ENCODE measurements around the gene CACFD1. TPM values are rescaled to one million over a fixed set of nuclear protein-coding genes. Genes with fewer than 3 reads are reported as not detected.
"Not testable (repeated sequence)": the region's sequence is repeated elsewhere in the genome, so short reads cannot be mapped to it uniquely, and the experiment has no call there.

The CACFD1 gene
- total and polyA plus RNA-seq, 2 experiments from 2014 or later = 5.8 to 18.2 TPM

DNA sequence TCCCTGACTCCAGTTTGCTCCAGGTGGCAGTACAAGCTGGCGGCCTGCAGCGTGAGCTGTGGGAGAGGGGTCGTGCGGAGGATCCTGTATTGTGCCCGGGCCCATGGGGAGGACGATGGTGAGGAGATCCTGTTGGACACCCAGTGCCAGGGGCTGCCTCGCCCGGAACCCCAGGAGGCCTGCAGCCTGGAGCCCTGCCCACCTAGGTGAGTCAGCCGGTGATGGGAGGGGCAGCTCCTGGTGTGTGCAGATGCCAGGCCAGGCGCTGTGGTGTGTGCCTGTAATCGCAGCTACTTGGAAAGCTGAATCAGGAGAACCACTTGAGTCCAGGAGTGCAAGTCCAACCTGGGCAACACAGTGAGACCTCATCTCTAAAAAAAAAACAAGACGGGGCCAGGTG is 10.0 kb upstream of the CACFD1 start (continued):
- TF ChIP-seq, protein P1, sequence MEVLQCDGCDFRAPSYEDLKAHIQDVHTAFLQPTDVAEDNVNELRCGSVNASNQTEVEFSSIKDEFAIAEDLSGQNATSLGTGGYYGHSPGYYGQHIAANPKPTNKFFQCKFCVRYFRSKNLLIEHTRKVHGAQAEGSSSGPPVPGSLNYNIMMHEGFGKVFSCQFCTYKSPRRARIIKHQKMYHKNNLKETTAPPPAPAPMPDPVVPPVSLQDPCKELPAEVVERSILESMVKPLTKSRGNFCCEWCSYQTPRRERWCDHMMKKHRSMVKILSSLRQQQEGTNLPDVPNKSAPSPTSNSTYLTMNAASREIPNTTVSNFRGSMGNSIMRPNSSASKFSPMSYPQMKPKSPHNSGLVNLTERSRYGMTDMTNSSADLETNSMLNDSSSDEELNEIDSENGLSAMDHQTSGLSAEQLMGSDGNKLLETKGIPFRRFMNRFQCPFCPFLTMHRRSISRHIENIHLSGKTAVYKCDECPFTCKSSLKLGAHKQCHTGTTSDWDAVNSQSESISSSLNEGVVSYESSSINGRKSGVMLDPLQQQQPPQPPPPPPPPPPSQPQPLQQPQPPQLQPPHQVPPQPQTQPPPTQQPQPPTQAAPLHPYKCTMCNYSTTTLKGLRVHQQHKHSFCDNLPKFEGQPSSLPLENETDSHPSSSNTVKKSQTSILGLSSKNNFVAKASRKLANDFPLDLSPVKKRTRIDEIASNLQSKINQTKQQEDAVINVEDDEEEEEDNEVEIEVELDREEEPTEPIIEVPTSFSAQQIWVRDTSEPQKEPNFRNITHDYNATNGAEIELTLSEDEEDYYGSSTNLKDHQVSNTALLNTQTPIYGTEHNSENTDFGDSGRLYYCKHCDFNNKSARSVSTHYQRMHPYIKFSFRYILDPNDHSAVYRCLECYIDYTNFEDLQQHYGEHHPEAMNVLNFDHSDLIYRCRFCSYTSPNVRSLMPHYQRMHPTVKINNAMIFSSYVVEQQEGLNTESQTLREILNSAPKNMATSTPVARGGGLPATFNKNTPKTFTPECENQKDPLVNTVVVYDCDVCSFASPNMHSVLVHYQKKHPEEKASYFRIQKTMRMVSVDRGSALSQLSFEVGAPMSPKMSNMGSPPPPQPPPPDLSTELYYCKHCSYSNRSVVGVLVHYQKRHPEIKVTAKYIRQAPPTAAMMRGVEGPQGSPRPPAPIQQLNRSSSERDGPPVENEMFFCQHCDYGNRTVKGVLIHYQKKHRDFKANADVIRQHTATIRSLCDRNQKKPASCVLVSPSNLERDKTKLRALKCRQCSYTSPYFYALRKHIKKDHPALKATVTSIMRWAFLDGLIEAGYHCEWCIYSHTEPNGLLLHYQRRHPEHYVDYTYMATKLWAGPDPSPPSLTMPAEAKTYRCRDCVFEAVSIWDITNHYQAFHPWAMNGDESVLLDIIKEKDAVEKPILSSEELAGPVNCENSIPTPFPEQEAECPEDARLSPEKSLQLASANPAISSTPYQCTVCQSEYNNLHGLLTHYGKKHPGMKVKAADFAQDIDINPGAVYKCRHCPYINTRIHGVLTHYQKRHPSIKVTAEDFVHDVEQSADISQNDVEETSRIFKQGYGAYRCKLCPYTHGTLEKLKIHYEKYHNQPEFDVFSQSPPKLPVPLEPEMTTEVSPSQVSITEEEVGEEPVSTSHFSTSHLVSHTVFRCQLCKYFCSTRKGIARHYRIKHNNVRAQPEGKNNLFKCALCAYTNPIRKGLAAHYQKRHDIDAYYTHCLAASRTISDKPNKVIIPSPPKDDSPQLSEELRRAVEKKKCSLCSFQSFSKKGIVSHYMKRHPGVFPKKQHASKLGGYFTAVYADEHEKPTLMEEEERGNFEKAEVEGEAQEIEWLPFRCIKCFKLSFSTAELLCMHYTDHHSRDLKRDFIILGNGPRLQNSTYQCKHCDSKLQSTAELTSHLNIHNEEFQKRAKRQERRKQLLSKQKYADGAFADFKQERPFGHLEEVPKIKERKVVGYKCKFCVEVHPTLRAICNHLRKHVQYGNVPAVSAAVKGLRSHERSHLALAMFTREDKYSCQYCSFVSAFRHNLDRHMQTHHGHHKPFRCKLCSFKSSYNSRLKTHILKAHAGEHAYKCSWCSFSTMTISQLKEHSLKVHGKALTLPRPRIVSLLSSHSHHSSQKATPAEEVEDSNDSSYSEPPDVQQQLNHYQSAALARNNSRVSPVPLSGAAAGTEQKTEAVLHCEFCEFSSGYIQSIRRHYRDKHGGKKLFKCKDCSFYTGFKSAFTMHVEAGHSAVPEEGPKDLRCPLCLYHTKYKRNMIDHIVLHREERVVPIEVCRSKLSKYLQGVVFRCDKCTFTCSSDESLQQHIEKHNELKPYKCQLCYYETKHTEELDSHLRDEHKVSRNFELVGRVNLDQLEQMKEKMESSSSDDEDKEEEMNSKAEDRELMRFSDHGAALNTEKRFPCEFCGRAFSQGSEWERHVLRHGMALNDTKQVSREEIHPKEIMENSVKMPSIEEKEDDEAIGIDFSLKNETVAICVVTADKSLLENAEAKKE (CRISPR knock-in tag; IDR thresholded peaks at IDR 0.05) = no peak
- no peak for TF ChIP-seq STAT1 (IDR thresholded peaks at IDR 0.05; ENCODE audit: unreplicated experiment)

DNA sequence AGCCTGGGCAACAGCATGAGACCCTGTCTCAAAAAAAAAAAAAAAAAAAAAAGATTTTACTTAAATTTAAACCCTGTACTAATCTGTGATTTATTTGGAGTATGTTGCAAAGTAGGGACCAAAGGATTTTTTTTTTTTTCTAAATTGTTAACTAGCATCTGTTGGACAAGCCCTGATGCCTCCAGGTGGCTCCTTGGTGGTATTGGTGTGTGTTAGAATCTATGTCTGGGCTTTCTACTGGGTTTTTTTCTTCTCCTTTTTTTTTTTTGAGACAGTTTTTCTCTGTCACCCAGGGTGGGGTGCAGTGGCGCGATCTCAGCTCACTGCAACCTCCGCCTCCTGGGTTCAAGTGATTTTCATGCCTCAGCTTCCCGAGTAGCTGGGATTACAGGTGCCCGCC is 7.9 kb upstream of the CACFD1 start:
- H2AFZ ChIP-seq; H3K27me3 Mint-ChIP-seq (ENCODE audit: insufficient read depth, low read depth, poor library complexity); H3K4me3 Mint-ChIP-seq; H3K9me3 Mint-ChIP-seq; H3K27ac Mint-ChIP-seq; H3K4me2 ChIP-seq; H3K36me3 Mint-ChIP-seq (ENCODE audit: low read depth); H3K27ac ChIP-seq (ENCODE audit: low read depth); H3K9me2 ChIP-seq (ENCODE audit: insufficient read depth); H3K27me3 ChIP-seq (ENCODE audit: insufficient read depth); H3K4me3 ChIP-seq; H3F3A ChIP-seq (replicated peaks; ENCODE audit: low read depth); DNase-seq (ENCODE audit: low spot score); H3K36me3 ChIP-seq (ENCODE audit: insufficient read depth); H3K4me1 ChIP-seq (ENCODE audit: insufficient read depth); H3K79me2 ChIP-seq (replicated peaks; ENCODE audit: insufficient read depth); H3K4me1 Mint-ChIP-seq; ATAC-seq; H4K20me1 ChIP-seq (replicated peaks; ENCODE audit: insufficient read depth): not testable (repeated sequence)

DNA sequence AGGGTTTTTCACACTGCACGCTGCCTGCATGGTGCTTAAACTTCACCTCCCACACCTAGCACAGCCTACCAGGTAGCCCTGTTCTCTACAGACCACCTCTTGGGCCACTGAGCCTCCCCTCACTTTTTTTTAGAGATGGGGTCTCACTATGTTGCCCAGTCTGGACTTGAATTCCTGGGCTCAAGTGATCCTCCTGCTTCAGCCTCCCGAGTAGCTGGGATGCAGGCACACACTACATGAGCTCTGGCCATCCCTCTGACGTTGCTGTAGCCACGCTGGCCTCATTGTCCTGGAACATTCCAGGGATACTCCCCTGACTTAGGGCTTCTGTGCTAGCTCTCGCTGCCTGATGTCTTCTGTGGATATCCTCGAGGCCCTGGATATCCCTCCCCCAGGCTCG is 7.2 kb upstream of the CACFD1 start:
- H3K27ac ChIP-seq (ENCODE audit: low read depth) = no peak overlapping the region
- H3F3A ChIP-seq (replicated peaks; ENCODE audit: low read depth) = no peaks in the 10 kb centered on the region
- TF ChIP-seq STAT1 (IDR thresholded peaks at IDR 0.05; ENCODE audit: unreplicated experiment) = no peak
- TF ChIP-seq NANOG (IDR thresholded peaks at IDR 0.05; ENCODE audit: borderline replicate concordance) = no peak
- TF ChIP-seq, protein P2, sequence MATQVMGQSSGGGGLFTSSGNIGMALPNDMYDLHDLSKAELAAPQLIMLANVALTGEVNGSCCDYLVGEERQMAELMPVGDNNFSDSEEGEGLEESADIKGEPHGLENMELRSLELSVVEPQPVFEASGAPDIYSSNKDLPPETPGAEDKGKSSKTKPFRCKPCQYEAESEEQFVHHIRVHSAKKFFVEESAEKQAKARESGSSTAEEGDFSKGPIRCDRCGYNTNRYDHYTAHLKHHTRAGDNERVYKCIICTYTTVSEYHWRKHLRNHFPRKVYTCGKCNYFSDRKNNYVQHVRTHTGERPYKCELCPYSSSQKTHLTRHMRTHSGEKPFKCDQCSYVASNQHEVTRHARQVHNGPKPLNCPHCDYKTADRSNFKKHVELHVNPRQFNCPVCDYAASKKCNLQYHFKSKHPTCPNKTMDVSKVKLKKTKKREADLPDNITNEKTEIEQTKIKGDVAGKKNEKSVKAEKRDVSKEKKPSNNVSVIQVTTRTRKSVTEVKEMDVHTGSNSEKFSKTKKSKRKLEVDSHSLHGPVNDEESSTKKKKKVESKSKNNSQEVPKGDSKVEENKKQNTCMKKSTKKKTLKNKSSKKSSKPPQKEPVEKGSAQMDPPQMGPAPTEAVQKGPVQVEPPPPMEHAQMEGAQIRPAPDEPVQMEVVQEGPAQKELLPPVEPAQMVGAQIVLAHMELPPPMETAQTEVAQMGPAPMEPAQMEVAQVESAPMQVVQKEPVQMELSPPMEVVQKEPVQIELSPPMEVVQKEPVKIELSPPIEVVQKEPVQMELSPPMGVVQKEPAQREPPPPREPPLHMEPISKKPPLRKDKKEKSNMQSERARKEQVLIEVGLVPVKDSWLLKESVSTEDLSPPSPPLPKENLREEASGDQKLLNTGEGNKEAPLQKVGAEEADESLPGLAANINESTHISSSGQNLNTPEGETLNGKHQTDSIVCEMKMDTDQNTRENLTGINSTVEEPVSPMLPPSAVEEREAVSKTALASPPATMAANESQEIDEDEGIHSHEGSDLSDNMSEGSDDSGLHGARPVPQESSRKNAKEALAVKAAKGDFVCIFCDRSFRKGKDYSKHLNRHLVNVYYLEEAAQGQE (IDR thresholded peaks at IDR 0.05; ENCODE audit: unreplicated experiment) = no peak
- TF ChIP-seq CREB1 (CRISPR knock-in tag; IDR thresholded peaks at IDR 0.05; ENCODE audit: low read depth) = no peak
- no peak for TF ChIP-seq ZNF331 (CRISPR knock-in tag; IDR thresholded peaks at IDR 0.05; ENCODE audit: low read depth)
- no peak for TF ChIP-seq ZNF114 (CRISPR knock-in tag; IDR thresholded peaks at IDR 0.05)
- no peak for TF ChIP-seq POLR2AphosphoS5 (IDR thresholded peaks at IDR 0.05; ENCODE audit: low read depth)
- TF ChIP-seq, protein P3, sequence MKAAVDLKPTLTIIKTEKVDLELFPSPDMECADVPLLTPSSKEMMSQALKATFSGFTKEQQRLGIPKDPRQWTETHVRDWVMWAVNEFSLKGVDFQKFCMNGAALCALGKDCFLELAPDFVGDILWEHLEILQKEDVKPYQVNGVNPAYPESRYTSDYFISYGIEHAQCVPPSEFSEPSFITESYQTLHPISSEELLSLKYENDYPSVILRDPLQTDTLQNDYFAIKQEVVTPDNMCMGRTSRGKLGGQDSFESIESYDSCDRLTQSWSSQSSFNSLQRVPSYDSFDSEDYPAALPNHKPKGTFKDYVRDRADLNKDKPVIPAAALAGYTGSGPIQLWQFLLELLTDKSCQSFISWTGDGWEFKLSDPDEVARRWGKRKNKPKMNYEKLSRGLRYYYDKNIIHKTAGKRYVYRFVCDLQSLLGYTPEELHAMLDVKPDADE (IDR thresholded peaks at IDR 0.05) = no peak
- TF ChIP-seq JUNB (IDR thresholded peaks at IDR 0.05; ENCODE audit: unreplicated experiment) = no peak

More for the DNA sequence above, 7.2 kb upstream of the CACFD1 start:
- Histone ChIP-seq H3K36me3 (ENCODE audit: insufficient read depth) (no peaks in the 10 kb centered on the region), H4K20me1 (replicated peaks; ENCODE audit: insufficient read depth) (no peaks in the 10 kb centered on the region), H3K79me2 (replicated peaks; ENCODE audit: insufficient read depth) (no peaks in the 10 kb centered on the region), H3K4me3 (no peak overlapping the region), H2AFZ (no peak overlapping the region), H3K27me3 (ENCODE audit: insufficient read depth) (no peaks in the 10 kb centered on the region), H3K4me2 (no peak overlapping the region), H3K4me1 (ENCODE audit: insufficient read depth) (no peaks in the 10 kb centered on the region), H3K9me2 (ENCODE audit: insufficient read depth) (no peaks in the 10 kb centered on the region)
- no peaks in the 10 kb centered on the region for H3K4me1 Mint-ChIP-seq
- H3K4me3 Mint-ChIP-seq = no peak overlapping the region
- DNase-seq (ENCODE audit: low spot score) = no peak
- no peak for ATAC-seq
- peaks cover 7% of the 10 kb centered on the region for H3K27me3 Mint-ChIP-seq (ENCODE audit: insufficient read depth, low read depth, poor library complexity)
- H3K27ac Mint-ChIP-seq = no peak overlapping the region
- H3K9me3 Mint-ChIP-seq = no peaks in the 10 kb centered on the region
- no peaks in the 10 kb centered on the region for H3K36me3 Mint-ChIP-seq (ENCODE audit: low read depth)

Measured in GM23338 (cell line).